DMS79 treated with DMSO at 0.1 percent for 48 hours (cell line): Measurements from ENCODE around the gene EBF3.

Experiments
- DNase-seq: peaks from one replicate; lab custom pipeline; 2025; lab: John Stamatoyannopoulos, UW

Gene EBF3

GRCh38 chr10:129796710-129797420 is 167.2 kb downstream of the EBF3 start:
- DNase-seq, result no peak

- DNase-seq, result no peak
These were observed 170.1 kb downstream of the EBF3 start for GRCh38 chr10:129793996-129794395.

- DNase-seq, result no peak
These were observed 170.6 kb downstream of the EBF3 start for GRCh38 chr10:129793479-129793878.

- DNase-seq, result no peak
These were observed 171.2 kb downstream of the EBF3 start for GRCh38 chr10:129792864-129793263.

GRCh38 chr10:129792141-129792540 is 171.9 kb downstream of the EBF3 start:
- peak; percentile 33 for DNase-seq

GRCh38 chr10:129790715-129791446 is 173.2 kb downstream of the EBF3 start:
- DNase-seq, result peak; percentile 20

GRCh38 chr10:129788215-129788614 is 175.9 kb downstream of the EBF3 start:
- no peak for DNase-seq

- DNase-seq, result no peak
These were observed 176.5 kb downstream of the EBF3 start for GRCh38 chr10:129787557-129787956.

- no peak for DNase-seq
These were observed 177.9 kb downstream of the EBF3 start for GRCh38 chr10:129786216-129786615.

GRCh38 chr10:129785536-129785981 is 178.5 kb downstream of the EBF3 start:
- DNase-seq, result no peak
